Measurements from ENCODE around the gene SEC24D.

The SEC24D gene

DNA sequence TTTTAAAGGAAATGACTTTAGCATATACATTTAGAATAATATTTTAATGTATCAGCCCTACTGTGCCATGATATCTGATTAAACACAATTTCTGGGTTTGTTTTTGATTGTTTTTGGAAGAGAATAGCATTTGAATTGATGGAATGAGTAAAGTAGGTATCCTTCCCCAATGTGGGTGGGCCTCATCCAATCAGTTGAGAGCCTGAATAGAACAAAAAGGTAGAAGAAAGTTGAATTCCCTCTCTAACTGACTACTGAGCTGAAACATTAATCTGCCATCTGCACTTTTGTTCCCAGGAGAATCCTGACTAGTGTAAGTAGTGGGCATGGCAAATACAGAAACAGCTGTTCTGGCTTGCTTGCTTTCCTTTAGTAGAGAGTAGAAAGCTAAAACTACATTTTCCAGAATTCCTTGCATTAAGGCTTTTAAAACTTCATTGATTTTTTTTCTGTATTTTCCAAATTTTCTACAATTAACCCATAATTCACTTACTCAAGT lies 9.7 kb upstream of the SEC24D start:
- DNase-seq (no peak), ATAC-seq (no peak)

DNA sequence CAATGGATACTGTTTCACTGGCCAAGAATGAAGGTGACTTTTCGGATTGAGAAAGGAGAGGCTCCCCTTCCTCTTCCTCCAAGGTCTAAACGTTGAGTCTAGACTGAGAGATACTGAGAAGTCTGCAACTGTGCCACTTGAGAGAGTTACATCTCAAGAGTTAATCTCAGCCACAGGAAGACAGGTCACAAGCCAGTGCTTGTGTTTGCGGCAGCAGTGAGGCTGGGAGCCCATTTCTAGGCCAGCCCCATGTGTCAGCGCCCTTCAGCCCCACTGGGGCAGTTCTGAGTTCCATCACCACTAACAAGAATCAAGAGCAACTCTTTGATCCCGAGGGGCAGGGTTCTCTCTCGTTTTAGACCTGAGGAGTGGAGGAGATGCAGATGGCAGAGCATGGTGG lies 7.3 kb upstream of the SEC24D start:
- DNase-seq (no peak), ATAC-seq (no peak)

DNA sequence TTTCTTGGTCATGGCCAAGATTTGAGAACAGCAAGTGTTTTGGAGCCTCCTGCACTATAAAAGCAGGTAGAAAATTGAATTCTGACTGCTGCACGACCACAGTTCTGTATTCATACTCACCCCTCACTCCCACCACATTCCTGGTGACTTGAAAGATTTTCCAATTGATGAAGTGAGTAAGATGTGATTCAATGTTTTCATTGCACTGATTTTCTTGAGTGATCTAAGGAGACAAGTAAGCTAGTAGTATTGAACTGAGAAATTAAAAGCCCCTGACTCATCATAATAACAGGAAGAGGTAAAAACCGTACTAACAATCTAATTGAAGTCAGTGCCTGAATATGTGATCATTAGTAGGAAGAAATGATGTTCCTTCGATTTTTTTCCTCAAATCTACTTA lies 6.1 kb upstream of the SEC24D start:
- DNase-seq (no peak), ATAC-seq (peak; percentile 32)

DNA sequence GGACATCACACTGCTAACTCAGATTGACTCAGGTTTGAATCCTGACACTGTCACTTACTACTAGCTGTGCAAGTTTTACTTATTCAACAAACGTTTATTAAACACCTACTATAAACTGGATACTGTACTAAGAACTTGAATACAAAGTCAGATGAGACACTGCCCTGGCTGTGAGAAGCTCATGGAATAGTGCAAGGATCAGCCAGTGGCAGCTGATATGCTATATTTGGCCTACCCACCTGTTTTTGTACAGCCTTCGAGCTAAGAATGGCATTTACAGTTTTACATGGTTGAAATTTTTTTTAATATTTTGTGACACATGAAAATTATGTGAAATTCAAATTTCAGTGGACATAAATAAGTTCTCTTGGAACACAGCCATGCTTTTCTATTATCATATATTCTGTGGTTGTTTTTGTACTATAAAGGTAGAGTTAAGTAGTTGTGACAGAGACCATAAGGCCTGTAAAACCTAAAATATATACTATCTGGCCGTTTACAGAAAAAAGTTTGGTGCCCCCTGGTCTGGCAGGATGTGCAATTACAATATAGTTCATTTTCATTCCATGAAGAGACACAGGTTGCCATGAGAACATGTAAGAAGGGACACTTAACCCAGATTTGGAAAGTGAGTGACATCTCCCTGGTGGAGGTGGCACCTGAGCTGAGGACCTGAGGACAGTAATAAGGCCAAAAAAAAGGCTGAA lies 3.4 kb upstream of the SEC24D start:
- no peak for ATAC-seq
- DNase-seq, result no peak

DNA sequence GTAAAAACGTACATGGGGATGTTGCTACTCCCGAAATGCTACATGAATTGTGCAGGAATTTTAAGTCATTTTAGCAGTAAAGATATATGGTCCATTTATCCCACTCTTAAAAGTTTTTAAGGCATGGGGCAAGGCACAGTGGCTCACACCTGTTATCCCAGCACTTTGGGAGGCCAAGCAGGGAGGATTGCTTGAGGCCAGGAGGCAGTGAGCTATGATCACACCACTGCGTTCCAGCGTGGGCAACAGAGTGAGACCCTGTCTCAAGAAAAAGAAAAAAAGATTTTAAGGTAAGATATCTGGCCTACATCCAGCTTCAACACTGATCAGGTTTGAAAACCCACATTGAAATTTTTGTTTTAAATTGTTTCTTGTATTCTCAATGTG lies 1.2 kb upstream of the SEC24D start:
- no peak for ATAC-seq
- DNase-seq, result no peak

DNA sequence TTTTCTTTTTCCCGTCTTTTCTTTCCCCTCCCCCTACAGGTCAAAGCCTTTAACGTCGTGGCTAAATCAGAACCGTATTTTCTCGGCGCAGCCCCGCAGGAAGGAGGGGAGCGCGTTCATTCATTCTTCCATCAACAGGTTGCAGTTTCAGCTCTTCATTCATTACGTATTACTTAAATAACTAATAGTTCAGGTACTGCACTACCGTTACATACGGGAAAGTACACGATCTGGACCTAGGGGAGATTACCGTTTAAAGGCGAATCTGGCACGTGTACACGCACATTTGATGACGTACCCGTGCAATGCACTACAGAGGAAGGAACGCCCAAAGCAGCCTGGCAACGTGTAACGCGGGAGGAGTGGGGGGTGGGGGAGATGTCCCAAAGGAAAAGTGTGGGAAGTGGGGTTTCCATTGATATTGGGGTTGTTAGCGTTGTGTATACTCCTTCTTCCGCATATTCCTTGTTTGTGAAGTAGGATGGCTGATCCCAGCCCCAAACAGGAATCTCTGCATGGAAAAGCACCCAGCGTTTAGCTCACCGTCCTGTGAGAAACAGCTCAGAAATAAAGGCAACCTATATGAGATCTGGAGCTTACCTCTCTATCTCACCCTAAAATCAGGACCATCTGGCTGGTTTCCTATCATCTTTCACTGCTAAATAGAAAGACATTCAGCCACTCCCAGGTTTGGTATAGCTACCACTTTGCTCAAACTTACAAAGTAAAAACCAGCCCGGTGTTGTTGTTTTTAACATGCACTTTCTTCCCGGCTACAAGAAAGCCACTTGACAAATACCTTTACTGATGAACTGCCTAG lies 585 bp upstream of the SEC24D start:
- peak; percentile 62 for ATAC-seq
- DNase-seq, result peak; percentile 58

DNA sequence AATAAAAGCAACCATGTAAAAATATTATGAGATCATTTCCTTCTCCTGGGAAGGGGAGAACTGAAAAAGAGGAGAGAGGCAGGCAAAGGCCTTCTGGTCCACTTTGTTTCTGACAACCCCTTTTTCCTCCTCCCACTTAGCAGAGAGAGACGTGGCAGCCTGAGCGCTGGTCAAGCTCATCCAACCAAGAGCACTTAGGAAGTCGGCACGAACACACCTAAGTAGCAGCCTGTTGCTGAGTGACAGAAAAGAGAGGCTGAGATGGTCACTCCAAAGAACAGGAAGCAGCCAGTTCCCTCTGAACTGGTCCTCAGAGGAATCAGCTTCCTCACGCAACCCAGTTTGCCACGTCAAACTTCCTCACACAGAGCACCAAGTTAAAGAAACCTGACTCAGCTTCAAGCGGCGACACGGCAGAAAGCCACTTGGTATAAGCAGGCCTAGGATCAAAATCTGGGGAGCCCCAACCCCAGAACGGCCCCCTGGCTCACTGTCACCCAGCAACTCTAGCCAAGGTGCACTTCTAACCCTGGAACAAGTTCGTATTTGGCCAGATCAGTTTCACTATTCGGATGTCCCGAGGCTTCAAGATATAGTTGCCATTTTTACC lies 861 bp downstream of the SEC24D start:
- DNase-seq (peak; percentile 54), ATAC-seq (peak; percentile 50)

DNA sequence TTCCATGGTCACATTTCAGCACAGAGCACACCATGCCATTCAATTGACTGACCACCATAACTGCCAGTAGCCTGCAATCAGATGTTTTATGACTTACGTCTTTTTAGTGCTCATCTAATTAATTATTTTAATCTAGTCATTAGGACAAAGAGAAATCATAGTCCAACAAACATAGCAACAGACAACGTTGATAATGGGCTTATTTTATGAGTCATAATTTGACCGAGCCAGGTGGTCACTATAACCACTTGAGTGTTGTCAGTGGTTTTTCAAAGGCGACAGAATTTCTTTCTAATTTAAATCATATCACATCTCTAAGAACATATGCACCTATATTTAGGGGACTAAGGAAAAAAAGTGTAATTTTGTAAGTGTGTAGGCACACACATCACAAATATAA lies 1.9 kb downstream of the SEC24D start:
- DNase-seq, result no peak
- no peak for ATAC-seq

DNA sequence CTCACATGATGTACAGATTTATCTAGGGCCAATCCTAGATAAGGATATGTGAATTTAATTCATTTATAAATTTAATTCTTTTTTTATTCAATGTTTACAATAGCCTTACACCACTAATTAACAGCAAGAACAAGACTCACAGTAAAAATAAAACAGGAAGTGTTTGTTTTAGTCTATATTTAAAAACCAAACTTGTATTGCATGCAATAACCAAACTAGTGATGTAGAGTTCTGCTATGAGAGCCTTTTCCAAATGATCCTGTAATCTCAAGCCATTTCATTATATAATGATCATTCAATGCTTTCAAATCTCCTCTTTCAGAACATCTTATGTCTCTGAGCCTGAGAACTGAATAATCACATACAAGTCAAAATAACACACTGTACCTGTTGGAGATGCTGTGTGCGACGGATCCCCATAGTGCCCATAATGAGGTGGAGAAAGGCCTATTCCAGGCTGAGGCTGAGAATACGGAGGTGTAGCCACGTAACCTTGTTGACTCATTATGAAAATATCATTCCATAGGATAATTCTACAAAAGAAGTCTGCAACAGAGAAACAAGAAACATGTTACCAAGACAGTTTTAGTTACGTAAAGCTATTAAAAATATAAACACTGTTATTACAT lies 2.6 kb downstream of the SEC24D start:
- no peak for DNase-seq
- ATAC-seq, result no peak

DNA sequence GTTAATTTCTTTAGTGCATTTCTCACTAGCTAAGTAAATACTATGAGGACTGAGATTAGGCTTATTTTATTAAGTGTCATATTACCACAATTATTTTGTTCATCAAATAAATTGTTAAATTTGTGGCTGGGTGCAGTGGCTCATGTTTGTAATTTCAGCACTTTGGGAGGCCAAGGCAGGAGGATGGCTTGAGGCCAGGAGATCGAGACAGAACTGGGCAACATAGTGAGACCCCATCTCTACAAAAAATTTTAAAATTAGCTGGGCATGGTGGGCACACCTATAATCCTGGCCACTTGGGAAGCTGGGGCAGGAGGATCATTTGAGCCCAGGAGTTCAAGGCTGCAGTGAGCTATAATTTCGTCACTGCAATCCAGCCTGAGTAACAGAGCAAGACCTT lies 6.8 kb downstream of the SEC24D start:
- ATAC-seq (no peak), DNase-seq (no peak)

DNA sequence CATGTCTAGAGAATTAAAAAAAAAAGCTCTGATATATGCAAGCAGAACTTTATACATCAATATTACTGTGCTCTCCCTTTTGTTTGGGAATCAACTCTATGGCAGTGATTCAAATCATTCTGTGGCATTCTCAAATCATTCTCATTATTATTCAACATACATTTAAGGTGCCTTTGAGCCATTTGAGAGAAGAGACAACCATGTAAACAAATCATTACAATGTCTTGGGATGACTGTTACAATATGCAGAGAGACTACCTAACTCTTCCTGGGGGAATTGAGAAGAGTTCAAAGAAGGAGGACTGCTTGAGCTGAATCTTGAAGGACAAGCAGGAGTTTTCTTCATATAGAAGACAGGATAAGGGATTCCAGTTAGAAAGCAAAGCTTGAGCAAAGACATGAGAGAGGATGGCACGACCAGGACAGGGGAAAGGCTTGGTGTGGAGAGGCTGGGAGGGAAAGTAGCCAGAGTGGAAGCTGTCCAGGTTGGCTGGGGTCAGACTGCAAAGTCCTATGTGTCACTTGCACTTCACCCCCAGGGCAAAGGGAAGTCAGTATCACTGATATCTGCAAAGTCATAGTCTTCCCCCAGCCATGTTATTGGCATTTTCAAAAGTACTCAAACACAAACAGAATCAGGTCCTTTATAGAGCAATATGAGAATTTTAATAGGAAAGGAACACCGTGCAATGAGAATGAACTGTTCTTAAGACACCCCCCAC lies 9.0 kb downstream of the SEC24D start:
- ATAC-seq (no peak), DNase-seq (no peak)

DNA sequence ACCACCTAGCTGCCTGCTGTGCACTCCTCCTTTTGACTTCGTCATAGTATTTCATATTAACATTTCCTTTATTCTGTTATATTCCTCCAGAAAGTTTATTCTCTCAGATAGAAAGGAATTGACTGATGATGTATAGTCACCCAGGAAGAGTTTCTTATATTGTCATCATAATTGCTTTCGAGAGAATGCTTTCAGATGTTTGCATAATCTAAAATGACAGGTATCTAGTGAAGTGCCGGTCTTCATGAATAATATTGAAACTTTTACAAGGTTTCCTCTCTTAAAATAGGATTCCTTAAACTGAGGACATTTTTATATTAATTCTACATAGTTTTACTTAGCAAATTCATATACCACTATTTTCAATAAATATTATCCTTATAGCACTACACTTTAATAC lies 10.1 kb downstream of the SEC24D start:
- DNase-seq, result no peak
- no peak for ATAC-seq

DNA sequence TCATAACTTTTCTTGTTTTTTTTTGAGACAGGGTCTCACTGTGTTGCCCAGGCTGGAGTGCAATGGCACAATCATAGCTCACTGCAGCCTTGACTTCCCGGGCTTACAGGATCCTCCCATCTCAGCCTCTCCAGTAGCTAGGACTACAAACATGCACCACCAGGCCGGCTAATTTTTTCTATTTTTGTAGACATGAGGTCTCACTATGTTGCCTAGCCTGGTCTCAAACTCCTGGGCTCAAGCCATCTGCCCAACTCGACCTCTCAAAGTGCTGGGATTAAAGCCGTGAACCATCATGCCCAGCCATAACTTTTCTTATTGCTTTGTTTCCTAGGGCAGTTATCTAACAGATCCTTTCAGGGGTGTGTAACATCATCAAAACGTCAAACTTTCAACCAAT lies 11.8 kb downstream of the SEC24D start:
- no peak for DNase-seq
- ATAC-seq, result no peak

DNA sequence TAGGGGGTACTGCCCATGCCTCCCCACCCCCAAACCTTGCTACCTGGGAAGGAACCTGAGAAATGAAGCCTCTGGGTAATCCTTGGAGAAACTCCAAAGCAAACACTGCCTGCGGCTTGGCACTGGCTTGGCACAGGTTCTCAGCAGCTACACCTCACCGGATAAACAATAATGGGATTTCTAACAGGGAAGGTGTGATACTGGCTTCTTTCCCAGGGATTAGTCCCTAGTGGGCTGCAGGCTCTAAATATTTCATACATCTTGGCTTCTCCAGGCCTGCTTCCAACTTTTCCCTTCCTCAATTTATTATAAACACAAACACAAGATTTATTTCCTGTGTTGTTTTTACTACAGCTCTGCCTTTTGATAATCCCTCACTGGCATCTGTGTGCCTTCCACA lies 12.5 kb downstream of the SEC24D start:
- no peak for ATAC-seq
- no peak for DNase-seq

DNA sequence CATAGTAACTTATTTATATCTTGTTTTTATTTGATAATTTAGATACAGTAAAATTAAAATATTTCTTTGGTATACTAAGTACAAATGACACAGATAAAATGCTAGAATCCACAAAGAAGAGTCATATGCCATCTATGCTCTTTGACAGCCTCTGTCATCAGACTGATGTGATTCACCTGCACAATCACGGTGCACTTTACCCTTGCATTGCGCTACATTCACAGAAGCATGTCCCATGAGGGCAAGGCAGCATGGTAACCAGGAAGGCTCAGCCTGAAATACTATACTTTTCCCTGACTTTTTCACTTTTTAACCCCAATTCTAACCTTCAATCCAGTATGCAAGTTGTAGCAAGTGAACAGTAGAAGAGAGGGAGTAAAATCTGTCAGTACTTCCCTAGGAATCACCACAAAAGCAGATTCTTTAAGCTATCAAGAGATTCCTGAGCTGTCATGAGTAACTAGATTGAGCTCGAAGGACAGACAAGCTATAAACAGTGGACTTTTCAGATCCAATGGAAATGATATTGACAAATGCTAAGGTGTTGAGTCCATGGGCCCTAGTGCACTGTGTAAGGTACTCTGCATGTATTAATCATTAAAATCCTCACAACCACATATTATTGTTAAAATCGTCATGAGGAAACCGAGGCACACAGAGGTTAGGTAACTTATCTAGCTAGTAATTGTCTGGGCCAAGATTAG lies 14.2 kb downstream of the SEC24D start:
- ATAC-seq, result no peak
- no peak for DNase-seq

DNA sequence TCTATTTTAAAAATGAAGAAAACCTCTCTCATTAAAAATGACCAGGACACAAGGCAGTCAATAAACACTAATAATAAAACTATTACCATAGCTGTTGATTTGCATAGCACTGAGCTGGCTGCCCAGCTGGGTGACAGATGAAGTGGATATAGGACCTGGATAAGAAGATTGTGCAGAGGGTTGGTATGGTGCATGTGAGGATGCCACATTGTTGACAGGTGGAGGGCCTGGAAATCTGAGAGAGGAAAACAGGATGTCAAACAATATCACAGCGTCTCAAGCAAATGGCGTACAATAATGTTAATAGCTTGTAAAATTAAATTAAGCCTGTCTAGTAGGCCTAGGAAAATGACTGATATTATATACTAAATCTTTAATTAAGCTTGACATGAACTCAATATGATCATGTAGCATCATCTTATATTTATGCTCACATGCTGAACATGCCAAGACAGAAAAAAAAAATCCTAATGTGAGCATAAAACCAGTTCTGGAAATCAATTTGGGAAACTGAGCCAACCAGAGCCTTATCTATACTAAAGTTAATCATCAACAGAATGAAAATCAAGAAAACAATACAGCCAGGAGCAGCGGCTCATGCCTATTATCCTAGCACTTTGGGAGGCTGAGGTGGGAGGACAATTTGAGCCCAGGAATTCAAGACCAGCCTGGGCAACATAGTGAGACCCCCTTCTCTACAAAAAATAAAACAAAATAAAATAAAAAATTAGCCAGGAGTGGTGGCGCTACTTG lies 18.6 kb downstream of the SEC24D start:
- no peak for ATAC-seq
- DNase-seq, result no peak

DNA sequence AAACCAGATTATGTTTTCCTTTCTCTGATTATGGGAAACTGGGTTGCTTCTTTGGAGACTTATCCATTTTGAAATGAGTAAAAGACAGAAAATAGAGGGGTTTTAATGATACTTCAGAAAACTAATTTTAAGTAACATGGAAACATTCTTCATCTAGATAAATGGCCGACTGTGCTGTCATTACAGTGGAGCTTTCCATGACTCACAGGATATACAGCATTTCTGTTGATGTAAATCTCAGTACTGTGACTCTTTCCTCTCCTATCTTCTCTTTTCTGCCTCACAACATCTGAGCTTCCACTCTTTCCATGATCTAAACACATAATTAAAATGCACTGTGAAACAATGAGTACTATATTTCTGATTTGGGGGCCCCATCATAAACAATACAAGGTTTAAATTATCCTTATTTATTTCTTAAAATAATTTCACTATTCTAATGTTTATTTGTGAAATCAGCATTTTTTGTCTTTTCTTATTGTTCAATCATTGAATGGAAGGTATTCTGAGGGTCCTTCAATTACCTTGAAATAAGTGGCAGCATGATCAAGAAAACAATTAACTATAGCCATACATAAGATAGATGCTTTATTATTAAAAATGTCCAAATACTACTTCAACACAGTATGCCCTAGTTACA lies 19.3 kb downstream of the SEC24D start:
- ATAC-seq (peak; percentile 46), DNase-seq (no peak)

DNA sequence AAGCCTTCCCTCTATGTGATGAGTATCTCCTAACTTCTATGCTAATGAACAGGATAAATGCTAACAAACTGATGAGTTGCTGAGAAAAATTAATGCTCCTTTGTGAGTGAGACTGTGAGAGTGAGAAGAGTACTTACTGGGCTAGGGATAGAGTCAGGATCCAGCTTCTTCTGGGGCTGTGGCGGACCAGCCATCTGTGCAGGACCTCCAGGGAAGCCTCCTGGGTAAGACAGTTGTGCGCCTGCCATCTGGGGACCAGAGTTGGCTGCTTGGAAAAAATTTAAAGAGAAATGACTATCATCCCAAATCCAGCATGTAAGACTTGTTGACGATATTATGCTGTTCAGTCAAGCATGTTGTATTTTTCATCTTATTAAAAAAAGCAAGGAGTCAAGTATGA lies 21.0 kb downstream of the SEC24D start:
- DNase-seq, result no peak
- ATAC-seq, result no peak

DNA sequence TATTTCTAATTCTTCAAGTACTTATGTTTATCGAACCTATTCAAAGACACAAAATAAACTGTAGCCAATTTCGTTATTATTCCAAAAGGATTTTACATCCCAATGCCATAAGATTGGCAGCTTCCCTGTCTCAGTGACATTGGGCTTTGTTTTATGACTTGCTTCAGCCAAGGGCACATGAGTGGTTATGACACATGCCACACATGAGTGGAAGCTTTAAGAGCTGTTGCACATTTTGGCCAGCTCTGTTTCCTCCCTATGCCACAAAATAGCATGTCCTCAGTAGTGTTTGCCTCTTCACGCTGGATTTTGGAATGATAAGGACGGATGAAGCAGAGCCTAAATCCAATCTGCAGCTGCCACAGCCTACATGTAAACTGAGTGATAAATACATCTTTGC lies 21.9 kb downstream of the SEC24D start:
- ATAC-seq (no peak), DNase-seq (no peak)

DNA sequence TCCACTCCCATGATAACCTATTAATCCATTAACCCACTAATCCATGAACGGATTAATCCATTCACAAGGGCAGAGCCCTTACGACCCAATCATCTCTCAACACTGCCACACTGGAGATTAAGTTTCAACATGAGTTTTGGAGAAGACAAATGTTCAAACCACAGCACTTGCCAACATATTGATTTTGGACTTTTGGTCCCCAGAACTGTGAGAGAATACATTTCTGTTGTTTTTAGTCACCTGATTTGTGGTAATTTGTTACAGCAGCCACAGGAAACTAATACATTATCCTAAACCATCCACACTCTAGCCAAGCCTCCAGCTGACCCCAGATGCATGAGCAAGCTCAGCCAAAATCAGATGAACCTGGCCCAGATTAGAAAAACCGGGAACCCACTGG lies 22.4 kb downstream of the SEC24D start:
- no peak for ATAC-seq
- DNase-seq, result no peak
